SU-DHL-6 (cell line): ENCODE results near the gene ABCG2.

Source experiments
- H2AFZ ChIP-seq: fragments of 200-600 bp; sonication (generic); 2 replicates; pipeline ENCODE4 v1.6.1; 2014; ENCODE audit warnings: low read depth, mild to moderate bottlenecking, moderate library complexity, mixed read lengths, antibody characterized with exemption, low read length; ENCODE audit not compliant: severe bottlenecking
- H3F3A ChIP-seq: fragments of 200-600 bp; shearing (Covaris generic); 2 replicates; pipeline ENCODE4 v1.6.0; 2016; ENCODE audit warnings: antibody characterized with exemption, mild to moderate bottlenecking; ENCODE audit not compliant: insufficient read depth
- H3K27ac ChIP-seq: fragments of 200-600 bp; sonication (generic); 2 replicates; pipeline ENCODE4 v1.5.1; 2016; ENCODE audit warnings: low read depth, mild to moderate bottlenecking, low read length, moderate library complexity, mixed read lengths
- H3K27me3 ChIP-seq: fragments of 200-600 bp; sonication (generic), shearing (Covaris generic); 2 replicates; pipeline ENCODE4 v1.6.0; 2014; ENCODE audit warnings: mild to moderate bottlenecking, low read length
- H3K36me3 ChIP-seq: fragments of 200-600 bp; sonication (generic); 2 replicates; pipeline ENCODE4 v1.6.1; 2014; ENCODE audit warnings: mild to moderate bottlenecking, low read length, mixed read lengths
- H3K4me2 ChIP-seq: fragments of 300-600, 200-600 bp; shearing (Covaris generic), sonication (generic); 2 replicates; pipeline ENCODE4 v1.6.0; 2014; ENCODE audit warnings: low read length, low read depth, mild to moderate bottlenecking; ENCODE audit not compliant: poor library complexity, severe bottlenecking
- H3K4me3 ChIP-seq: fragments of 200-600 bp; sonication (generic); 2 replicates; pipeline ENCODE4 v1.5.1; 2014; ENCODE audit warnings: antibody characterized with exemption, low read length, mild to moderate bottlenecking, mixed read lengths; ENCODE audit not compliant: insufficient read depth, poor library complexity, severe bottlenecking
- H3K79me2 ChIP-seq: fragments of 200-600 bp; sonication (generic); 2 replicates; pipeline ENCODE4 v1.6.1; 2014; ENCODE audit warnings: mild to moderate bottlenecking, low read length, moderate library complexity; ENCODE audit not compliant: insufficient read depth
- H3K9ac ChIP-seq: fragments of 200-600 bp; sonication (generic); 2 replicates; pipeline ENCODE4 v1.7.0; 2014; ENCODE audit warnings: mild to moderate bottlenecking, low read length
- H3K9me2 ChIP-seq: fragments of 200-600 bp; sonication (generic); replicated peaks from 2 replicates; pipeline ENCODE4 v1.6.1; 2014; ENCODE audit warnings: low read length; ENCODE audit not compliant: insufficient read depth
- H3K9me3 ChIP-seq: fragments of 200-600 bp; sonication (generic); 2 replicates; pipeline ENCODE4 v1.6.1; 2014; ENCODE audit warnings: low read length, mixed read lengths; ENCODE audit not compliant: insufficient read depth
- H4K20me1 ChIP-seq: fragments of 200-600 bp; sonication (generic); 2 replicates; pipeline ENCODE4 v1.6.1; 2014; ENCODE audit warnings: low read depth, mild to moderate bottlenecking, antibody characterized with exemption, low read length, moderate library complexity, mixed read lengths
- CTCF ChIP-seq: fragments of 200-600 bp; sonication (generic); IDR thresholded peaks from one replicate; pipeline ENCODE4 v1.5.1; 2017; ENCODE audit warnings: antibody characterized with exemption, mild to moderate bottlenecking, low read length, moderate library complexity; ENCODE audit not compliant: insufficient read depth, poor library complexity, severe bottlenecking
- EZH2phosphoT487 ChIP-seq: fragments of 200-600 bp; sonication (generic), shearing (Covaris generic); conservative IDR thresholded peaks from 2 replicates; pipeline ENCODE4 v1.6.1; 2018; ENCODE audit warnings: mild to moderate bottlenecking, antibody characterized with exemption, low read length, moderate library complexity, mixed read lengths

The ABCG2 gene

DNA sequence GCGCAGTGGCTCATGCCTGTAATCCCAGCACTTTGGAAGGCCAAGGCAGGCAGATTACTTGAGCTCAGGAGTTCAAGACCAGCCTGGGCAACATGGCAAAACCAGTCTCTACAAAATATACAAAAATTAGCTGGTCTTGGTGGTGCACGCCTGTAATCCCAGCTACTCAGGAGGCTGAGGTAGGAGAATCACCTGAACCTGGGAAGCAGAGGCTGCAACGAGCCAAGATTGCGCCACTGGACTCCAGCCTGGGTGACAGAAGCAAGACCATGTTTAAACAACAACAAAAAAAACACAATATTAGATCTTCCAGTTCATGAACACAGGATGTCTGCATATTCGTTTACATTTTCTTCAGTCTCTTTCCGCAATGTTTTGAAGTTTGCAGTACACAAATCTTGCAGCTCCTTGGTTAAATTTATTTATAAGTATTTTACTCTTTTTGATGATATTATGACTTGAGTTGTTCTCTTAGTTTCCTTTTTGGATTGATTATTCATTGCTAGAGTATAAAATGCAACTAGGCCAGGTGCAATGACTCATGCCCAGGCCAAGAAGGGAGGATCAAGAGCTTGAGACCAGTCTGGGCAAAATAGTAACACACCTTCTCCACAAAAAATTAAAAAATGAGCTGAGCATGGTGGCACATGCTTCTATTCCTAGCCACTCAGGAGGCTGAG is 30.4 kb upstream of the ABCG2 start:
- Histone ChIP-seq H3K9me2 (no peaks in the 10 kb centered on the region), H3K36me3 (no peaks in the 10 kb centered on the region), H2AFZ (no peak overlapping the region), H3K4me3 (no peak overlapping the region), H3K9ac (no peak overlapping the region), H3K27me3 (no peaks in the 10 kb centered on the region), H3K9me3 (no peaks in the 10 kb centered on the region), H3F3A (no peaks in the 10 kb centered on the region), H4K20me1 (no peaks in the 10 kb centered on the region), H3K4me2 (no peak overlapping the region), H3K27ac (no peak overlapping the region), H3K79me2 (no peaks in the 10 kb centered on the region)
- TF ChIP-seq EZH2phosphoT487 (no peak), CTCF (no peak)

DNA sequence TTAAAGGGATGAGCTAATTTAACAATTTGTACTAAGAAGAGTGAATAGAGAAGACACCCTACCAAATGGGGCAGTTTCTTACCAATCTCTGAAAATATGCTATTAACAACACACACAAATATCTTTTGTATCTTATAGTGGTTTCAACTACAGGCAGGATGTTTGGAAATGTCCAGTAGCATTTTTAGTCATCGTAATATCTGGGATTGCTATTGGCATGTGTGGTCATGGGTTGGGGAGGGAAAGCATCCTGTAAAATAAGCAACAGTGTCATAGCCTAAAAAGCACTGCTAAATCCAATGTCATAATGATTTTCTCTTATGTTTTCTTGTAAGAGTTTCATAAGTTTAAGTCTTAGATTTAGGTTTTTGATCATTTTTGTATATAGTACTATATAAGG is 29.3 kb upstream of the ABCG2 start:
- H3K36me3 ChIP-seq, result no peaks in the 10 kb centered on the region
- H3K4me3 ChIP-seq, result no peak overlapping the region
- no peaks in the 10 kb centered on the region for H3K27me3 ChIP-seq
- H3K9me2 ChIP-seq, result no peaks in the 10 kb centered on the region
- no peak overlapping the region for H3K9ac ChIP-seq
- H3K79me2 ChIP-seq, result no peaks in the 10 kb centered on the region
- H4K20me1 ChIP-seq, result no peaks in the 10 kb centered on the region
- no peaks in the 10 kb centered on the region for H3K9me3 ChIP-seq
- no peak overlapping the region for H3K4me2 ChIP-seq
- TF ChIP-seq CTCF, result no peak
- no peak for TF ChIP-seq EZH2phosphoT487
- H3F3A ChIP-seq, result no peaks in the 10 kb centered on the region
- H3K27ac ChIP-seq, result no peak overlapping the region
- H2AFZ ChIP-seq, result no peak overlapping the region

DNA sequence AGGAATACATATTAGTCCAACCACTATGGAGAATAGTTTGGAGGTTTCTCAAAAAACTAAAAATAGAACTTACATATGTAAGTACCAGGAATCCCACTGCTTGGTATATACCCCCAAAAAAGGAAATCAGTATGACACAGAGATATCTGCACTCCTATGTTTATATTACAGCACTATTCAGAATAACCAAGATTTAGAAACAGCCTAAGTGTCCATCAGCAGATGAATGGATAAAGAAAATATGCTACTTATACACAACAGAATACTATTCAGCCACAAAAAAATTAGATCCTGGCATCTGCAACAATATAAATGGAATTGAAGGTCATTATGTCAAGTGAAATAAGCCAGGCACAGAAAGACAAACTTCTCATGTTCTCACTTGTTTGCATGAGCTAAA is 27.5 kb upstream of the ABCG2 start:
- H3K27ac ChIP-seq, result no peak overlapping the region

More for the DNA sequence above, 27.5 kb upstream of the ABCG2 start:
- no peak for TF ChIP-seq EZH2phosphoT487
- no peak for TF ChIP-seq CTCF
- no peak overlapping the region for H2AFZ ChIP-seq
- H3F3A ChIP-seq, result no peaks in the 10 kb centered on the region
- H3K36me3 ChIP-seq, result no peaks in the 10 kb centered on the region
- H3K9ac ChIP-seq, result no peak overlapping the region
- no peaks in the 10 kb centered on the region for H3K79me2 ChIP-seq
- no peaks in the 10 kb centered on the region for H4K20me1 ChIP-seq
- H3K4me2 ChIP-seq, result no peak overlapping the region
- no peak overlapping the region for H3K4me3 ChIP-seq
- no peaks in the 10 kb centered on the region for H3K27me3 ChIP-seq
- H3K9me3 ChIP-seq, result no peaks in the 10 kb centered on the region
- no peaks in the 10 kb centered on the region for H3K9me2 ChIP-seq
